ENCODE data around the gene CDK18.

DNA sequence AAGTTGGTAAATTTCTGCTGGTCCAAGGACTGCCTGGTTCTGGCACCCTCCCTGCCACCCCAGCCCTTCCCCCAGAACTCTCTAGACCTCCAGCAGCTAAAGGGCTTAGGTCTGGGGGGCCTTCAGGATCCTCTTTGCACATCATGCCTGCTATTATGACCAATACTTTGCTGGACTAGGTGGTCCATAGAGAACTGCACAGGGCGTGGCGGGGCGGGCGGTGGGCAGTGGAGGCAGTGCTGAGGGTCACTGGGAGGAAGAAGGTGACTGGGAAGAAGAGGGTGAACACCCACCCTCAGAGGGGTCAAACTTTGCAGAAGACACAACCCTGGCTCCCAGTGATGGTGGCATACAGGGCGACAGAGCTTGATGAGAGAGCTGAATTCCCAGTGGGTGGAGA lies 18.2 kb downstream of the CDK18 start:
- TF ChIP-seq CTCF (IDR thresholded peaks at IDR 0.05; ENCODE audit: low read depth, low read length, missing input control) = no peak
- TF ChIP-seq, protein P1, sequence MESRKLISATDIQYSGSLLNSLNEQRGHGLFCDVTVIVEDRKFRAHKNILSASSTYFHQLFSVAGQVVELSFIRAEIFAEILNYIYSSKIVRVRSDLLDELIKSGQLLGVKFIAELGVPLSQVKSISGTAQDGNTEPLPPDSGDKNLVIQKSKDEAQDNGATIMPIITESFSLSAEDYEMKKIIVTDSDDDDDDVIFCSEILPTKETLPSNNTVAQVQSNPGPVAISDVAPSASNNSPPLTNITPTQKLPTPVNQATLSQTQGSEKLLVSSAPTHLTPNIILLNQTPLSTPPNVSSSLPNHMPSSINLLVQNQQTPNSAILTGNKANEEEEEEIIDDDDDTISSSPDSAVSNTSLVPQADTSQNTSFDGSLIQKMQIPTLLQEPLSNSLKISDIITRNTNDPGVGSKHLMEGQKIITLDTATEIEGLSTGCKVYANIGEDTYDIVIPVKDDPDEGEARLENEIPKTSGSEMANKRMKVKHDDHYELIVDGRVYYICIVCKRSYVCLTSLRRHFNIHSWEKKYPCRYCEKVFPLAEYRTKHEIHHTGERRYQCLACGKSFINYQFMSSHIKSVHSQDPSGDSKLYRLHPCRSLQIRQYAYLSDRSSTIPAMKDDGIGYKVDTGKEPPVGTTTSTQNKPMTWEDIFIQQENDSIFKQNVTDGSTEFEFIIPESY (IDR thresholded peaks at IDR 0.05) = no peak
- no peak for TF ChIP-seq TAF1 (conservative IDR thresholded peaks at IDR 0.05)
- no peak for TF ChIP-seq YY1 (IDR thresholded peaks at IDR 0.05)
- TF ChIP-seq HNF4G (IDR thresholded peaks at IDR 0.05) = no peak
- no peak for TF ChIP-seq JUND (IDR thresholded peaks at IDR 0.05)
- TF ChIP-seq REST (IDR thresholded peaks at IDR 0.05) = no peak
- TF ChIP-seq MAX (IDR thresholded peaks at IDR 0.05) = no peak
- TF ChIP-seq RXRA (IDR thresholded peaks at IDR 0.05) = no peak
